HG02852 (cell line): ENCODE measurements around the gene TNFRSF12A.
A peak's percentile ranks its signal among the peaks of the same experiment; 100 is the strongest.
"Not testable (repeated sequence)": the region's sequence is repeated elsewhere in the genome, so short reads cannot be mapped to it uniquely, and the experiment has no call there.

ENCODE experiments used
- ATAC-seq: cut with Tn5 transposase; IDR thresholded peaks from one replicate; pipeline ENCODE4 v1.9.1; 2021; ENCODE audit warnings: mild to moderate bottlenecking, moderate library complexity; ENCODE audit not compliant: unreplicated experiment

Gene TNFRSF12A

DNA sequence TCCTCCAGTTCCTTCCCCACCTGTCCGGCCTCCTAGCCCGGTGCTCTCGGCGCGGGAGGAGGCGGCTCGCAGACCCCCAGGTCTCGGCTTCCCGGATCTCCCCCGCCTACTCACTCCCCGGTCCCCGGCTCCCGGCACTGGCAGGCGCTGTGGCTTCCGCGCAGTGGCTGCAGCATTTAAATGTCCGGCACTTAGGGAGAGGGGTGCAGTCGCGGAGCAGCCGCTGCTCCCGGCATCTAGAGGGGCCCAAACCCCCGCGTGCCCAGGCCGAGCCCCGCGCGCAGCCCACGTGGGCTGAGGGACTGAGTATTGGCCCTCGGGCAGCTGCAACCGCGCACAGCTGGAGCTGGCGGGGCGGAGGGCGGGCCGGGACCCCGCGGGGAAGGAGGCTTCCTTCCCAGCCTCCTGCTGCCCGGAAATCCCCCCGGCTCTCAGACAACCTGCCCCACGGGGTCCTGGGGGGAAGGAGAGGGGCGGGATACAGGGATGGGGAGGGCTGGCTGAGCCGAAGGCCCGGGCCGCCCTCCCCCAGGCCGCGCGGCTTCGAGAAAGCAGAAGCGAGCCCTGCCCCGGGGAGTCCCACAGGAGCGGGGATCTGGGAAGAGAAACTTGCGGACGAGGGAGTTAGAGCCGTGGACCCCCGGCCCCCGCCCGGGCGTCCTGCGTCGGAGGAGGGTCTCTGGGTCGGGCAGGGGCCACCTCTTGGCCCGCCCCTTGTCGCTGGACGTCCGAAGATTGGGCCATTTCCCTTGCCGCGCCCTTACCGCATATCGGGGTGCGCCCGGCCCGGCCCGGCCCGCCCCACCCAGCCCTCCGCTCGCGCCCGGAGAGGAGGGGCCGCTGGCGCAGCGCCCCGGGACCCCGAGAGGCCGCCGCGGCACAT lies 25.8 kb downstream of the TNFRSF12A start, which contains the start of gene MMP25:
TSS of gene MMP25 (plus strand) at position 804 of the 883 bp plus-strand sequence. CDS start 357 bp downstream, outside the sequence.
- no peak for ATAC-seq

DNA sequence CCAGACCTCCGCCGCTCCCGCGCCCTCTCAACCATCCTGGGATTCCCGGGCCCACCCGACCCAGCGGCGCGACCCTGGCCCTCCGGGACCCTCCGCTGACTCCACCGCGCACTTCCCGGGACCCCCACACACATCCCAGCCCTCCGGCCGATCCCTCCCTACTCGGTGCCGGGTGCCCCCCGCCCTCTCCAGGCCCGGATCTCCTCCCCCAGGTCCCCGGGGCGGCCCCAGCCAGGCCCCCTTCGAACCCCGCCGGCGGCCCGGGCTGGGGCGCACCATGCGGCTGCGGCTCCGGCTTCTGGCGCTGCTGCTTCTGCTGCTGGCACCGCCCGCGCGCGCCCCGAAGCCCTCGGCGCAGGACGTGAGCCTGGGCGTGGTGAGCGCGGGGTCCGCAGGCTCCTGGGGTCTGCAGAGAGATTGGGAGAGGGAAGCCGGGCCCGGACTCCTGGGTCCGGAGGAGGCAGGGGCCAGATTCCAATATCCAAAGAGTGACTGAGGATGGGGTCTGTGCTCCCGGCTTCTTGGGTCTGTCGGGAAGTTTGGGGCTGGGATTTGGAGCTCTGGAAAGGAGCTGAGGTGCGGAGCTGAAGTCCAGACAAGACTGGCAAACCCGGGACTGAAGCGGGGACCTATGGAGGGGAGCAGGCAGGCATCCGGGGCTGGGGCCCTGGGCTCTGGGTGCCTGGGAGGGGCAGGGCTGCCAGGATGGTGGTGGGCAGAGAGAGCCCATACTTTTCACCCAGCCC lies 26.6 kb downstream of the TNFRSF12A start:
- no peak for ATAC-seq

DNA sequence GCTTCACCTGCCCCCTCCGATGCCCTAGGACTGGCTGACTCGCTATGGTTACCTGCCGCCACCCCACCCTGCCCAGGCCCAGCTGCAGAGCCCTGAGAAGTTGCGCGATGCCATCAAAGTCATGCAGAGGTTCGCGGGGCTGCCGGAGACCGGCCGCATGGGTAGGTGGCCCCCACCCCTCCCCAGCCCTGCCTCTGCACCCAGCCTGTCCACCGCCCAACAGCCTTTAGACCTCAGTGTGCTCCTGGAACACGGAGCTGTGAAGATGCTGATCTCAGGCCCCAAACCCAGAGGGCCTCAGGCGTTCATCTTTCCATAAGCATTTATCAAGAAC lies 27.2 kb downstream of the TNFRSF12A start:
- ATAC-seq = no peak

DNA sequence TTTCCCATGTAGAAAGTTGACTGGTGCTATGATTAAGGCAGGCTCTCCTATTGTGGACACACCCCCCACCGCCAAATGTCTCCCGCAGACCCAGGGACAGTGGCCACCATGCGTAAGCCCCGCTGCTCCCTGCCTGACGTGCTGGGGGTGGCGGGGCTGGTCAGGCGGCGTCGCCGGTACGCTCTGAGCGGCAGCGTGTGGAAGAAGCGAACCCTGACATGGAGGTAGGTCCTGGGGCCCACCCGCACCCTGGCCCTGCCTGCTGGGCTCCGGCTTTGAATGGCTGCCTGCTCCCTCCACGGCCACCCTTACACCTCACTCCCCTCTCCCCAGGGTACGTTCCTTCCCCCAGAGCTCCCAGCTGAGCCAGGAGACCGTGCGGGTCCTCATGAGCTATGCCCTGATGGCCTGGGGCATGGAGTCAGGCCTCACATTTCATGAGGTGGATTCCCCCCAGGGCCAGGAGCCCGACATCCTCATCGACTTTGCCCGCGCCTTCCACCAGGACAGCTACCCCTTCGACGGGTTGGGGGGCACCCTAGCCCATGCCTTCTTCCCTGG lies 29.8 kb downstream of the TNFRSF12A start:
- no peak for ATAC-seq

DNA sequence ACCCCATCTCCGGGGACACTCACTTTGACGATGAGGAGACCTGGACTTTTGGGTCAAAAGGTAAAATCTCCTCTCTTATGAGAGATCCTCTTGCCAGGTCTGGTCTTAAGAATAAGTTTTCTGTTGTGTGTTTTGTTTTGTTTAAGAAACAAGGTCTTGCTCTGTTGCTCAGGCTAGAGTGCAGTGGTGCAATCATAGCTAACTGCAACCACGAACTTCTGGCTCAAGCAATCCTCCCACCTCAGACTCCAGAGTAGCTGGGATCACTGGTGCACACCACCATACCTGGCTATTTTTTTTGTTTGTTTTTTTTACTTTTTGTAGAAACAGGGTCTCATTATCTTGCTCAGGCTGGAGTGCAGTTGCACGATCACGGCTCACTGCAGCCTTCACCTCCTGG lies 30.3 kb downstream of the TNFRSF12A start:
- no peak for ATAC-seq

DNA sequence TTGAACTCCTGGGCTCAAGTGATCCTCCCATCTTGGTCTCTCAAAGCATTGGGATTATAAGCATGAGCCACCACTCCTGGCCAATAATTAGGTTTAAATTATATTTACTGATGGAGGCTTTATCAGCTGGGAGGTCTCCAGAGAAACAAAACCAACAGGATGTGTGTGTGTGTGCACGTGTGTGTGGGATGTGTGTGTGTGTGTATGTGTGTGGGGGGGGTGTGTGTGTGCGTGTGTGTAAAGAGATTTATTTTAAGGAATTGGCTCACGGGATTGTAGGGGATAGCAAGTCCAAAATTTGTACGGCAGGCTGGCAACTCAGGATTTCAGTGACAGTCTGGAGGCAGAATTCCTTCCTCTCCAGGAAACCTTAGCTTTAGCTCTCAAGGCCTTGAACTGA lies 30.8 kb downstream of the TNFRSF12A start:
- no peak for ATAC-seq

DNA sequence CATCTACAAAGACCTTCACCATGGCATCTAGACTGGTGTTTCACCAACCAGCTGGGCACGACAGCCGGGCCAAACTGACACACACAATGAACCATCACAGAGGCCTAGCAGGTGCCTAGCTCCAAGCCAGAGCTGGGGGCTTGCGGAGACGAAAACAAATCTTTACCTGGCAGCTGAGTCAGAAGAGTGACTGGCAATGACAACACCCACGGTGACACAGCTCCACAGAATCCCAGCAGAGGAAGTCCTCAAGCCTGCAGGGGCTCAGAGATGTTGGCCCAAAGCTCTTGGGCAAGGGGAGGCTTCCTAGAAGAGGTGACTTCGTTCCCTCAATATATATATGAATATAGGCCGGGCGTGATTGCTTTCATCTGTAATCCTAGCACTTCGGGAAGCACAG lies 31.3 kb downstream of the TNFRSF12A start:
- no peak for ATAC-seq

DNA sequence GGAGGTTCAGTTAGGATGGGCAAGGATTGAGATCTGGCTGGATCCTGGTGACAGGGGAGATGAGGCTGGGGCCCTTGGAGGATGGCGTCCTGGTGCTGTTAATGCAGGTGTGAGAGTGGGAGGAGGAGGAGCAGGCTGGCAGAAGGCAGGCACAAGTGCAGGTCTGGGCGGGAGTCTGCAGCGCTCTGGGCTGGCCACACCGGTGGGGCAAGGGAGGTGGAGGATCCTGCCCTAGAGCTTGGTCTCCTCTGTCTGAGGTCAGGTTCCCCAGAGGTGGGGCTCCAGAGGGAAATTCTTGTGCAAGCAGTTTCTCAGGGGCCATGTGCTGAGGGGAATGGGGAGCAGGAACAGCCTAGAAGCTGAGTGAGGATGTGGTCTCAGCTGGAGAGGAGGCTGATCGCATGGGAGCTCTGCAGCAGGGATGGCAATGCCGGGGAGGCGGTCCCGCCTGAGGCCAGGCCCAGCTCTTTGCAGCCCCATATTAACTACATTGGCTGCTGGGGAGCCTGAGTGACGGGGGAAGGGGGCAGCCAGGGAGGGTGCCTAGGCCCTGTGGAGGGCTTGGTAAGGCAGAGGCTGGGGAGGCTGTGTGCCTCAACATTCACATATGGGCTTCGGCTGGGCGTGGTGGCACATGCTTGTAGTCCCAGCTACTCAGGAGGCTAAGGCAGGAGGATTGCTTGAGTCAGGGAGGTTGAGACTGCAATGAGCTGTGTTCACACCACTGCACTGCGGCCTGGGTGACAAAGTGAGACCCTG lies 32.6 kb downstream of the TNFRSF12A start:
- not testable (repeated sequence) for ATAC-seq

DNA sequence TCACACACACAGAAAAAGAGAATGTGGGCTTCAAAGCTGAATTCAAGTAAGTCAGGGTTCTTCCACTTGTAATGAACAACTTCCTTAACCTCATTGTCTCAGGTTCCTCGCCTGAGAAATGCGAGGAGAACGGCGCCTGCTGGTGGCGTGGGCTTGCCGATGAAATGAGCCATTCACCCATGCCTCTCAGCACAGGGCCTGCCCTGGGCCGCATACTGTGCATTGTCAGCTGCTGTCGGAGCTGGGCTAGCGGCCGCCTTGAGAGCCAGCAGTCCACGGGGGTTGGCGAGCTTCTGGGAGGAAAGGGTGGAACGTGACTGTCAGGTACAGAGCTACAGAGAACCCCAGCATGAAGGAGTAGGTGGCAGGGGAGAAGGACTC lies 33.2 kb downstream of the TNFRSF12A start:
- ATAC-seq = not testable (repeated sequence)

DNA sequence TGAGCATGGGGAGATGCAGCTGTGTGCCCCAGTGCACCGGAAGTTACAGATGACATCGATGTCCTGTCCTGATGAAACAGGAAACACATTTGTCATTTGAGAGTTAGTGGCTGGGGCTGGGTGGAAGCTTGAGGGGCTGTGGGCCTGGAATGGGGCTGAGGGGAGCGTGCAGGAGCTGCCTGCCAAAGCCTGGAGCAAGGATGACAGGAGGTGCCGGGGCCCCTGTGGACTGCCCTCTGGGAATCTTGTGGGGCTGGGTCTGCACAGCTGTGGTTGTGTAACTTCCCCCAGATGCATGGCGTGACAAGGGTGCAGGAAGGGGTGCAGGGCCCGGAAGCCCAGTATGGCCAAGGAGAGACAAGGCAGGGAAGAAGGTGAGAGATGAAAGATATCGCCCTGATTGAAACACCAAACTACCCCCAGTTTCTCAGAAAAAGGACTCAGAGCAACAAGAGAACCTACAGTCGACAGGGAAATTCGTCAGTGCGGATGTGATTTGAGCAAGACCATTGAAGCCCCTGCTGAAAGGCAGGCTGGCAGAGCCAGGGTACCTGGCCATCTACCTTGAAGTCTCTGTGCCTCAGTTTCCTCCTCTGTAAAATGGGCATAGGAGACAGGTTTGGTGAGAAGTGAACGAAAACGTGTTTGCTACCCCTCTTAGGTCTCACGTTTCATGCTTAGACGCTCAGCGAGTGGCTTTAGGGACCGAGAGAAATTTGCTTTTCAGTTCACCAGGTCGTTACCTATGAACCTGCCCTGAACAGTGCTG lies 35.0 kb downstream of the TNFRSF12A start:
- no peak for ATAC-seq

DNA sequence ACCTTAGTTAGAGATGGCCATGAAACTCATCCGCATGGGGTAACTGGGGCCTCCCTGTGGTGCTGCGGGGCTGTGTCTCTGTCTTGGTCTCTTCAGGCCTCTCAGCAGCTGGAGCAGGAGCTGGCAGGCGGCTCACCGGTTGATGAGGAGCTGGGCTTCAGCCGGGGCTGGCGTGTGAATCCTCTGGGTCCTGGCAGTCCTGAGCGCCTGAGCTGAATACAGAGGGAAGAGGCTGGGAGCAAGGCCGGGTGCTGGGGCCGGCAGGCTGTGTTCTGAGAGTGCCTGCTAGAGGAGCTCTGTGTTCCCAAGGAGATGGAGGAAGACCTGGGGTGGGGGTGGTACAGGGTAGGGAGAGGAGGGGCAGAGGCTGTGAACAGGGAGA lies 35.6 kb downstream of the TNFRSF12A start:
- not testable (repeated sequence) for ATAC-seq

DNA sequence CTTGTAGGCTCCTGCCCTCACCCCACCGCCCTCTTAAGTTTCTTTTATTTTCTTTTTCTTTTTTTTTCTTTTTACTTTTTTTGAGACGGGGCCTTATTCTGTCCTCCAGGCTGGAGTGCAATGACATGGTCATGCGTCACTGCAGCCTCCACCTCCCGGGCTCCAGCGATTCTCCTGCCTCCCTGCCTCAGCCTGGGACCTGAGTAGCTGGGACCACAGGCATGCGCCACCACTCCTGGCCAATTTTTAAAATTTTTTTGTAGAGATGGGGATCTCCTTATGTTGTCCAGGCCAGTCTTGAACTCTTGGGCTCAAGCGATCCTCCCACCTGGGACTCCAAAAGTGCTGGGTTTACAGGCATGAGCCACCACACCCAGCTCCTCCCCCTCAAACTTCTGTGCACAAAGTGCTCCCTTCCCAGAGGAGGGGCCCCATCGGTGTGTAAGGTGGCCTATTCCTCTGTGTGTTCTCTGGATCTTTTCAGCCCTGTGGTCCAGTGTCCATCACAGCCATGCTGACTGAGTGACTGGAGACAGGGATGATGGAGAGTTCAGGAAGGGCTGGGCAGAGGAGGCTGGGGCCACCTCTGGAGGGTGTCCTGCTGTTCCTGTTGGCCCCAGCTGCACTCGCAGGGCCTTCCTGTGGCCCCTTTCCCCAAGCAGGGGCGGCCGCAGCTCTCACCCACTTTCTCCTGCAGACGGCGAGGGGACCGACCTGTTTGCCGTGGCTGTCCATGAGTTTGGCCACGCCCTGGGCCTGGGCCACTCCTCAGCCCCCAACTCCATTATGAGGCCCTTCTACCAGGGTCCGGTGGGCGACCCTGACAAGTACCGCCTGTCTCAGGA lies 36.4 kb downstream of the TNFRSF12A start:
- no peak for ATAC-seq

DNA sequence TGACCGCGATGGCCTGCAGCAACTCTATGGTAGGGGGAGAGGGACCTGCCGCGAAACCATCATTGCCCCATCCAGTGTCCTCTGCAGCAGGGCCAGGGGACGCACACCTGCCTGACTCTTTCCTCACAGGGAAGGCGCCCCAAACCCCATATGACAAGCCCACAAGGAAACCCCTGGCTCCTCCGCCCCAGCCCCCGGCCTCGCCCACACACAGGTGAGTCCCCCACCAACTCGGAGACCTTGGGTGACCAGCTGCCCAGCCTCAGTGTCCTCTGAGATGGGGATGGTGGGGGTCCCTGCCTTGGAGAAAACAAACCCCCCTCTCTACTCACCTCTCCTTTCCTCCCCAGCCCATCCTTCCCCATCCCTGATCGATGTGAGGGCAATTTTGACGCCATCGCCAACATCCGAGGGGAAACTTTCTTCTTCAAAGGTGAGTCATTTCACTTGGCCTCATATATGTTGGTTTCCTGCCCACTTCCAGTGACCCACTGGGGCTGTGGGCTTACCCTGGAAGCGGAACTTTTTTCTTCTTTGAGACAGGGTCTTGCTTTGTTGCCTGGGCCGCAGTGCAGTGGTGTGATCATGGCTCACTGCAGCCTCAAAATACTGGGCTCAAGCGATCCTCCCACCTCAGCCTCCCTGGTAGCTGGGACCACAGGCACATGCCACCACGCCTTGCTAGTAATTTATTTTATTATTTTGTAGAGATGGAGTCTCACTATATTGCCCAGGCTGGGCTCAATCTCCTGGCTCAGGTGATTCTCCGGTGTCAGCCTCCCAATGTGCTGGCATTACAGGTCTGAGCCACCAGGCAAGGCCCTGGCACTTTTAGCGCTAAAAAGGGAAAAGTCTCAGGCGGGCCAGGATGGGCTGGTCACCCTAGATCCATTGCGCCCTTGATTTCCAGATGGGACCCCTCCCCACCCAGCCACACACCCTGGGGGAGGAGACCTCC lies 37.3 kb downstream of the TNFRSF12A start:
- ATAC-seq = no peak

DNA sequence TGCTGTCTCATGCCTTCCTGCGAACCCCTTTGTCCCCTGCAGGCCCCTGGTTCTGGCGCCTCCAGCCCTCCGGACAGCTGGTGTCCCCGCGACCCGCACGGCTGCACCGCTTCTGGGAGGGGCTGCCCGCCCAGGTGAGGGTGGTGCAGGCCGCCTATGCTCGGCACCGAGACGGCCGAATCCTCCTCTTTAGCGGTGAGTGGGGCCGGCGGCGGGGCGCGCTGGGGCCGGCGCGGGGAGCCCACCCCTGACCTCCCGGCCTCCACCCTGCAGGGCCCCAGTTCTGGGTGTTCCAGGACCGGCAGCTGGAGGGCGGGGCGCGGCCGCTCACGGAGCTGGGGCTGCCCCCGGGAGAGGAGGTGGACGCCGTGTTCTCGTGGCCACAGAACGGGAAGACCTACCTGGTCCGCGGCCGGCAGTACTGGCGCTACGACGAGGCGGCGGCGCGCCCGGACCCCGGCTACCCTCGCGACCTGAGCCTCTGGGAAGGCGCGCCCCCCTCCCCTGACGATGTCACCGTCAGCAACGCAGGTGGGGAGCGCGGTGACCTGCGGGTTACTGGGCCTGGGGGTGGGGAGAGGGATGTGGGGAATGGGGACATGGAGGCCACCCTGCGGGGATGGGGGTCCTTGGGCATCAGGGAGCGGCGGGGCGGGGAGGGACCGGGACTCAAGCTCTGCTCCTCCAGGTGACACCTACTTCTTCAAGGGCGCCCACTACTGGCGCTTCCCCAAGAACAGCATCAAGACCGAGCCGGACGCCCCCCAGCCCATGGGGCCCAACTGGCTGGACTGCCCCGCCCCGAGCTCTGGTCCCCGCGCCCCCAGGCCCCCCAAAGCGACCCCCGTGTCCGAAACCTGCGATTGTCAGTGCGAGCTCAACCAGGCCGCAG lies 38.2 kb downstream of the TNFRSF12A start:
- peak; percentile 40 for ATAC-seq

DNA sequence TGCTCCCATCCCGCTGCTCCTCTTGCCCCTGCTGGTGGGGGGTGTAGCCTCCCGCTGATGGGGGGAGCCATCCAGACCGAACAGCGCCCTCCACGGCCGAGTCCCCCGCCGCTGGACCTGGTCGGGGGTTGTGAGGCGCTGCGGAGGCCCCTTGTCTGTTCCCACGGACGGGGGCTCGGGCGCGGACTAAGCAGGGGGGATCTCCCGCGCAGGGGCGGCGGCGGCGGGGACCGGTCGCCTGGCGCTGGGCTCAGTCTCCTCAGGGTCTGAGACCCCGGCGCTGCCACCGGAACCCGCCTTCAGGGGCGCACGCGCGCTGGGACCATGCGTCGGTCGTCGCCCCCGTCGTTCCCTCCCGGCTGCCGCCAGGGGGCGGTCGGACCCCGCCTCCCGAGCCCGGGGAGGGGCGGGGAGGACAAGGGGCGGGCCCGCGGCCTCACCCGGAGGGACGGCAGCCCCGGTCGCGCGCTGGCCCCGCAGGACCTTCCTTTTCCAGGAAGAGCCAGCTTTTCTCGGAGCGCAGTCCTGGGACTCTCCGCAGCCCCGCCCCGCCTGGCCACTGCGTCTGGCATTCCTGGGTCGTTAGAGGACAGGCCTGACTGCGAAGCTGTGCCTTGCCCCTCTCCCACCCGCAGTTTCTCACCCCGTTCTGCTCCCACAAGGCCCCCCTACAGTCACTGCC lies 39.0 kb downstream of the TNFRSF12A start:
- peak; percentile 72 for ATAC-seq

DNA sequence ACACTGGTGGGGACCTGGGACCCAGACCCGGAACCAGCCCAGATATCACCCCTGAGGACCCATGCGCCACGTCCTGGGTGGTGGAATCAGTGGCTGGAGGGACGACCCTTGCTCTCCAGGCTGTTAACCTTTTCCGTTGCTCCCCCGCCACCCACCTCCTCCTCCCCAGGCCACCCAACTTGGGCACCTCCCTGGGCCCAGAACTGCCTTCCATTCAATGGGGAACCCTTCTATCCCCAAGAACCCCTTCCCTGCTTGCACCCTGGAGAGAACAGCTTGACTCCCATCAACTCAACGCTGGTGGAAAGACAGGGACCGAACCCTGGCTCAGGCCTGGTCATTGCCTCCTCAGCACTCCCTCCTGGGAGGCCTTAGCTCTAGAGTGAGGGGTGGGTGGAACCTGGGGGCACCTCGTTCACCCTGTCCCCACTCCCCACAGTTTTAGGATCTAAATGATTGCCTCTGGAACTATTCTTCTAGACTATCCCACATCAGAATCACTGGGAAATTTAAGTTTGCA lies 39.6 kb downstream of the TNFRSF12A start:
- no peak for ATAC-seq
